Right cardiac atrium (tissue), 5 donors: Measurements from ENCODE around the gene PPP2R2B. TPM values are rescaled to one million over a fixed set of nuclear protein-coding genes. Genes with fewer than 3 reads are reported as not detected.

Experiments used
- ATAC-seq, 2 donors: fragments of 200-7000 bp; cut with Tn5 transposase; one replicate each; pipeline versions ENCODE4 v1.8.0 to v1.9.1; 2020; ENCODE audit warnings: moderate library complexity in 2 of 2, mild to moderate bottlenecking in 1 of 2
- DNase-seq, 3 donors: peaks; one replicate each; pipeline ENCODE4 v3.0.0-alpha.2; 2020
- H3K27ac ChIP-seq: one replicate; pipeline ENCODE4 v1.5.1; 2013; ENCODE audit warnings: mild to moderate bottlenecking, low read length, control low read depth, moderate library complexity
- H3K27me3 ChIP-seq: one replicate; pipeline ENCODE4 v1.6.1; 2013; ENCODE audit not compliant: control insufficient read depth, insufficient read depth
- H3K4me1 ChIP-seq: one replicate; pipeline ENCODE4 v1.6.1; 2013; ENCODE audit warnings: low read length; ENCODE audit not compliant: control insufficient read depth, insufficient read depth
- H3K4me3 ChIP-seq: one replicate; pipeline ENCODE4 v1.5.1; 2013; ENCODE audit warnings: low read length, control low read depth
- H3K9me3 ChIP-seq: one replicate; pipeline ENCODE4 v1.6.1; 2013; ENCODE audit warnings: low read length; ENCODE audit not compliant: control insufficient read depth
- WGBS: extraction: QIAGEN DNeasy Blood & Tissue Kit; methylation state at CpG from one replicate; pipeline ENCODE4 v1.1.7; 2013; 5-methylcytosine and 5-hydroxymethylcytosine counted together
- intact Hi-C, 4 donors: fragments of 100-400 bp; cut with DNase I; formaldehyde crosslinking; loops; one replicate each; pipeline versions ENCODE4 v1.11.0 to v1.14.0; 2022 to 2023
- polyA plus RNA-seq: library from polyadenylated mRNA; stranded (reverse); fragments of 200-250 nt; gene quantifications from one replicate; pipeline ENCODE4 v1.2.3, GENCODE V29; 2013
- total RNA-seq, 4 donors: library from RNA; stranded (reverse); fragmentation: NEBNext Ultra II Directional; extraction: Animal tissue kit (Norgen Biotek cat#: 25700); gene quantifications; one replicate each; pipeline ENCODE4 v1.2.1, GENCODE V29; 2021
- donor health status: healthy with polysubstance abuse.
- donor health status: DM: no; HTN: yes; CAD: no.
- donor health status: DM: no; HTN: no; CAD: no.
- donor health status: DM: no; HTN: yes; CAD: no; lungs with severe emphysema.
- donor health status: DM: yes; HTN: yes; CAD: no.

Gene PPP2R2B
- total and polyA plus RNA-seq, 5 donors, result 3.0 to 9.0 (median 3.5) TPM

DNA sequence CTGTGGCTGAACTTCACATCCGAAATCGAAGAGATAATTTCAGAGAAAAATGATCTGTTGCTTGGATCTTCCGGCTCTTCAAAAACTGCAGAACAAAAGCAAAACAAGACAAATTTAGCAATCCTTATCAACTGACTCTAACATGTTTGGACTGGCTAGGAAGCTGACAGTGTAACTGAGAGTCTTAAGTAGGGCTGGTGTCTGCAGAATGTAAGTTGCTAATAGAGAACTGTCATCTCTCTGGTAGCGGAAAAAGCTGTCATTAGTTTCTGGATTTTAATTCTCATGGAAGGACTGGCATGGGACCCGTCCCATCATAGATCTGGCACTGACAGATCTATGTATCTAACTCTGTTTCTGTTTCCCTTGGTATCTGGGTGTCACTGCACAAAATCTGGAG lies 278.2 kb downstream of the PPP2R2B start:
- intact Hi-C loops, result no loop called here
- Histone ChIP-seq H3K4me1 (no peaks in the 10 kb centered on the region), H3K9me3 (no peaks in the 10 kb centered on the region), H3K27ac (no peak overlapping the region), H3K4me3 (no peak overlapping the region), H3K27me3 (no peaks in the 10 kb centered on the region)
- ATAC-seq (no peak), DNase-seq (no peak)
- WGBS, result 54% methylated on average over 5 of the region's 5 CpGs

GRCh38 chr5:146599261-146599660 lies 279.3 kb downstream of the PPP2R2B start:
- intact Hi-C loops, result no loop called here
- Histone ChIP-seq H3K4me1 (no peaks in the 10 kb centered on the region), H3K27me3 (no peaks in the 10 kb centered on the region), H3K27ac (no peak overlapping the region), H3K4me3 (no peak overlapping the region), H3K9me3 (no peaks in the 10 kb centered on the region)
- WGBS, result 89% methylated on average over 1 of the region's 1 CpG
- DNase-seq, result no peak
- no peak for ATAC-seq

DNA sequence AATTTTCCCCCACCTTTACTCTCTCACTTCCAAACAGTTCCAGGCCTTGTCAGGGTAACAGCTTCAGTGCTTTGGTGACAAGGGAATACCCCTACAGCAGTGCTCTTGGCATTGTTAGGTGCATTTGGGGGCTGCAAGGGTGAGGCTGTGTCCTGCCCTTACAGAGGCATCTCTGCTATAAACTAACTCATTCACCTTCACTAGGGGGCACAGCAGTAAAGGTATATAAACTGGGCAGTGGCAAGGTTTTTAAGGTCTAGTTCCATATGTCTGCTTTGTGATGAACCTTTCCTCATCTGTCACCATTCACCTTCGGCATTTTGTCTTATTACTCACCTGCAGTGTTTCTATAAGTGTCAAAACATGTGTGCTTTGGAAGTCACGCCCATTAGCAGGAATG lies 283.5 kb downstream of the PPP2R2B start:
- Histone ChIP-seq H3K27me3 (no peaks in the 10 kb centered on the region), H3K9me3 (no peaks in the 10 kb centered on the region), H3K4me1 (no peaks in the 10 kb centered on the region), H3K4me3 (no peak overlapping the region), H3K27ac (no peak overlapping the region)
- 68% methylated on average over 2 of the region's 2 CpGs for WGBS
- intact Hi-C loops, result no loop called here
- DNase-seq (no peak), ATAC-seq (no peak)

DNA sequence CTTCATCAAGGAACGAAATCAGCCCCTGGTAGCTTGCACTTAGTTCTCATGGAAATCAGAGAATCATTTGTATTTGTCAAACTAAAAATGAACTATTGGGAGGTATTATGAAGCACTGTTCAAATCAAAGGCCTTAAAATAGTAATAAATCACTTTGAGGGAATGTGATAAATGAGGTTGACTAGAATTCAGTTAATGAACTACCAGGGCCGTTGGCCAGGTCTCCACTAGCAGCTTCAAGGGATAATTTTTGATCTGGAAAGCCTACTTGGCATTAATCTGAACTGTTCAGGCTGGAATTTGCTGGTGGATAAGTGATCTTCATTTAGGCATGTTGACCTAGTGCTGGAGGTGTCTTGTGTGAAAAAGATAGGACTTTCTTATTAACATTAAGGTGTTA lies 286.2 kb downstream of the PPP2R2B start:
- Histone ChIP-seq H3K4me1 (no peaks in the 10 kb centered on the region), H3K9me3 (no peaks in the 10 kb centered on the region), H3K27me3 (no peaks in the 10 kb centered on the region), H3K4me3 (no peak overlapping the region), H3K27ac (no peak overlapping the region)
- intact Hi-C loops, result no loop called here
- 73% methylated on average over 2 of the region's 2 CpGs for WGBS
- ATAC-seq (no peak), DNase-seq (no peak)

GRCh38 chr5:146589028-146589345 lies 289.6 kb downstream of the PPP2R2B start:
- no peak for ATAC-seq
- WGBS, result 66% methylated on average over 3 of the region's 3 CpGs

DNA sequence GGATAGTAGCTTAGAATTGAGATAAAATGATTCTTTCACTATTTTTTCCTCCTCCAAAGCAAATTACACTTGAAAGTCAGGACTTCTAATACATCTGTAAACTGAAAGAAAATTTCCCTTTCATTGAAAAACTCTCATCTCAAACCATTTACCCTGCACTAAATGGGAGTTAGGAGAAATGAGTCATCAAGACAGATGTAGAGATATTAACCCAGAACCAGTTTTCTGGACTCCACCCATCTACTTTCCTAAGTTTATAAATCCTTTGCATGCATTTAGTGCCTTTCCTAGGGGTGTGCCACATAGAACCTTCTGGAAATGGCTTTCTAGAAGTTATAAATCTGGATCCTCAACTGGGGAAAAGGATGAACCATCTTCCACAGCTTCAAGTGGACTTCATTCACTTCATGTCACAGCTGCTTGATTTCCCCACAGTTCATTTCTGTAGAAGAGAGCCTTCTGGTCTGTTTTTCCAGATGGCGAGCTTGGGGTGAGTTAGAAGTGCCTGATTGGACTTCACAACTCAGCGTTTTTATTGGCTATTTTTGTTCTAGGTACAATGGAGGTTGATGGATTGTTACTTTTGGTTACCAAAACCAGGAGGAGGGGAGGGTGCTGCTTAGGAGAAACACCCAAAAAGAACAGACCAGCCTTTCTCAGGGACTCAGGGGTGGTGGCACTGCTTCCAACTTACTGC lies 290.1 kb downstream of the PPP2R2B start:
- Histone ChIP-seq H3K4me3 (no peak overlapping the region), H3K4me1 (no peaks in the 10 kb centered on the region), H3K27me3 (no peaks in the 10 kb centered on the region), H3K27ac (no peak overlapping the region), H3K9me3 (no peaks in the 10 kb centered on the region)
- intact Hi-C loops, result no loop called here
- DNase-seq (no peak), ATAC-seq (no peak)
- WGBS, result 70% methylated on average over 2 of the region's 2 CpGs

More at GRCh38 chr5:146589028-146589345, 289.6 kb downstream of the PPP2R2B start:
- Histone ChIP-seq H3K9me3 (no peaks in the 10 kb centered on the region), H3K4me1 (no peaks in the 10 kb centered on the region), H3K27ac (no peak overlapping the region), H3K27me3 (no peaks in the 10 kb centered on the region), H3K4me3 (no peak overlapping the region)
- intact Hi-C loops, result no loop called here
- DNase-seq, result no peak

GRCh38 chr5:146586752-146587151 lies 291.8 kb downstream of the PPP2R2B start:
- H3K27ac ChIP-seq, result no peak overlapping the region
- no peak for DNase-seq
- WGBS, result 70% methylated on average over 5 of the region's 5 CpGs
- no peaks in the 10 kb centered on the region for H3K27me3 ChIP-seq
- no peaks in the 10 kb centered on the region for H3K9me3 ChIP-seq
- no peak for ATAC-seq
- no peak overlapping the region for H3K4me3 ChIP-seq
- intact Hi-C loops, result no loop called here
- H3K4me1 ChIP-seq, result no peaks in the 10 kb centered on the region

- H3K27ac ChIP-seq, result no peak overlapping the region
- intact Hi-C loops, result no loop called here
- H3K9me3 ChIP-seq, result no peaks in the 10 kb centered on the region
- no peaks in the 10 kb centered on the region for H3K4me1 ChIP-seq
- DNase-seq, result no peak
- H3K27me3 ChIP-seq, result no peaks in the 10 kb centered on the region
- ATAC-seq, result no peak
- 74% methylated on average over 2 of the region's 2 CpGs for WGBS
- no peak overlapping the region for H3K4me3 ChIP-seq
Measured at GRCh38 chr5:146584750-146585149, 293.8 kb downstream of the PPP2R2B start.

GRCh38 chr5:146582051-146582596 lies 296.4 kb downstream of the PPP2R2B start:
- no peak overlapping the region for H3K4me3 ChIP-seq
- DNase-seq, result no peak
- H3K27me3 ChIP-seq, result no peaks in the 10 kb centered on the region
- no peak overlapping the region for H3K27ac ChIP-seq
- no peaks in the 10 kb centered on the region for H3K9me3 ChIP-seq
- no peaks in the 10 kb centered on the region for H3K4me1 ChIP-seq
- ATAC-seq, result no peak
- intact Hi-C loops, result no loop called here

DNA sequence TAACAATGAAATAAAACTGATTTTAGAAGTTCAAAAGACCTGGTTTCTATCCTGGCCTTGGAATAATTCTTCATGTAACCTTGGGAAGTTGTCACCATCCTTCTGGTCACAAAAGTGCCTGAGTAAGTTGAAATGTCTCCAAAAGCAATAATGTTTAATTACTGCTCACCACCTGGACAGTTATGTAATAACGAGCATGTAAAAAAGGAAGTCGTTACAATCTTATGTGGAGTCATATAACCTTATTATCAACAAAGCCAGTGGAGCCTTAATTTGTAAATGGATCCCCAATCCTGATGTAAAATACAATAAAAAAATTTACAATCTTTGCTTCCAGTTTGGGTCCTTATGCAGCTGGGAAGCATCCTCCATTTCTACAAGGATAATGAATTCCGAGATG lies 298.3 kb downstream of the PPP2R2B start:
- Histone ChIP-seq H3K27me3 (no peaks in the 10 kb centered on the region), H3K27ac (no peak overlapping the region), H3K4me3 (no peak overlapping the region), H3K4me1 (no peaks in the 10 kb centered on the region), H3K9me3 (no peaks in the 10 kb centered on the region)
- intact Hi-C loops, result no loop called here
- ATAC-seq, result no peak
- no peak for DNase-seq
- 78% methylated on average over 3 of the region's 3 CpGs for WGBS

- 70% methylated on average over 1 of the region's 1 CpG for WGBS
- intact Hi-C loops, result no loop called here
- no peak overlapping the region for H3K27ac ChIP-seq
- no peak overlapping the region for H3K4me3 ChIP-seq
- ATAC-seq (no peak), DNase-seq (no peak)
- no peaks in the 10 kb centered on the region for H3K4me1 ChIP-seq
- H3K9me3 ChIP-seq, result no peaks in the 10 kb centered on the region
- no peaks in the 10 kb centered on the region for H3K27me3 ChIP-seq
Measured at GRCh38 chr5:146574713-146575112, 303.8 kb downstream of the PPP2R2B start.

DNA sequence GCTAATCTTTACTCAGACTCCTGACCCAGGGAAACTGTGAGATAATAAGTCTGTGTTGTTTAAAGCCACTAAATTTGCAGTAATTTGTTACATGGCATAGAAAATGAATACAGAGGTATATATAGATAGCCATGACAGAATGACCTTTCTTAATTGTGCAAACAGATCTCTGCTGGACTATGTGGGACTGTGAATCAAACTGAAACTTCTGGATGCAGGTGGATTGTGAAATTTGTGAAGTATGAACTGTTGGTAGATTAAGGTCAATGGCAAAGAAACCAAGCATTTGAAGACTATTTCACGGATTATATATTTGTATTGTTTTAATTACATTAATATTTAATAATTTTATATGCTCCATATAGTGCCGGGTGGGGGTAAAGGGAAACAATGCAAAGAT lies 310.4 kb downstream of the PPP2R2B start:
- no peak for ATAC-seq
- Histone ChIP-seq H3K4me3 (no peak overlapping the region), H3K27ac (no peak overlapping the region), H3K9me3 (no peaks in the 10 kb centered on the region), H3K27me3 (no peaks in the 10 kb centered on the region), H3K4me1 (no peaks in the 10 kb centered on the region)
- 90% methylated on average over 2 of the region's 2 CpGs for WGBS
- DNase-seq, result no peak
- intact Hi-C loops, result loop anchor here in 1 of 4 donors (10.0 kb wide), 1 partner anchor 397 kb away; no protein-coding TSS in a partner anchor
